Natural killer cell (primary cell): ENCODE results near the gene NCOA4. TPM values are rescaled to one million over a fixed set of nuclear protein-coding genes. Genes with fewer than 3 reads are reported as not detected.
A peak's percentile ranks its signal among the peaks of the same experiment; 100 is the strongest.
"Not testable (repeated sequence)": the region's sequence is repeated elsewhere in the genome, so short reads cannot be mapped to it uniquely, and the experiment has no call there.

Experiments
- ATAC-seq, 3 donors: fragments of 150-1000 bp in 2 of 3; fragments of 200-7000 bp in 1 of 3; cut with Tn5 transposase; 1 replicate in 1 of 3; 2 replicates in 2 of 3; pipeline ENCODE4 v1.10.0; 2021; ENCODE audit warnings: mild to moderate bottlenecking in 2 of 3, moderate library complexity in 2 of 3
- DNase-seq, 2 donors: peaks; one replicate each; pipeline versions ENCODE4 v3.0.0 to v3.0.0-alpha.2; 2013 to 2021; ENCODE audit warnings: mixed read lengths in 1 of 2
- H3K27ac ChIP-seq: one replicate; pipeline ENCODE4 v1.5.1; 2013; ENCODE audit warnings: mild to moderate bottlenecking, low read length
- H3K27me3 ChIP-seq: one replicate; pipeline ENCODE4 v1.6.1; 2013; ENCODE audit warnings: low read length; ENCODE audit not compliant: control insufficient read depth, insufficient read depth
- H3K36me3 ChIP-seq: one replicate; pipeline ENCODE4 v1.6.1; 2013; ENCODE audit warnings: low read length; ENCODE audit not compliant: control insufficient read depth, insufficient read depth
- H3K4me1 ChIP-seq: one replicate; pipeline ENCODE4 v1.6.1; 2013; ENCODE audit warnings: low read length; ENCODE audit not compliant: control insufficient read depth, insufficient read depth
- H3K4me3 ChIP-seq: one replicate; pipeline ENCODE4 v1.5.1; 2013; ENCODE audit warnings: low read length
- H3K9me3 ChIP-seq: one replicate; pipeline ENCODE4 v1.6.1; 2013; ENCODE audit warnings: low read length; ENCODE audit not compliant: control insufficient read depth, insufficient read depth
- H3K27ac Mint-ChIP-seq, 2 donors: one replicate each; pipeline ENCODE4 v1.8.0; 2022; ENCODE audit warnings: mild to moderate bottlenecking in 2 of 2, mixed read lengths in 2 of 2, moderate library complexity in 1 of 2
- H3K27me3 Mint-ChIP-seq, 2 donors: one replicate each; pipeline ENCODE4 v1.8.0; 2022; ENCODE audit warnings: low read depth in 2 of 2, mixed read lengths in 2 of 2
- H3K36me3 Mint-ChIP-seq: one replicate; pipeline ENCODE4 v1.8.0; 2022; ENCODE audit warnings: mixed read lengths
- H3K4me1 Mint-ChIP-seq, 2 donors: one replicate each; pipeline ENCODE4 v1.8.0; 2022; ENCODE audit warnings: mixed read lengths in 2 of 2
- H3K4me3 Mint-ChIP-seq: one replicate; pipeline ENCODE4 v1.8.0; 2022; ENCODE audit warnings: mild to moderate bottlenecking, moderate library complexity, mixed read lengths
- H3K9me3 Mint-ChIP-seq, 2 donors: one replicate each; pipeline ENCODE4 v1.8.0; 2022; ENCODE audit warnings: mixed read lengths in 2 of 2
- WGBS: methylation state at CpG from one replicate; pipeline ENCODE4 v1.1.7; 2013; ENCODE audit warnings: missing lambda C conversion rate; ENCODE audit not compliant: insufficient coverage; 5-methylcytosine and 5-hydroxymethylcytosine counted together
- intact Hi-C: fragments of 100-400 bp; cut with micrococcal nuclease; formaldehyde crosslinking; loops from one replicate; pipeline ENCODE4 v1.14.2; 2022
- total RNA-seq, 4 donors: library from RNA; stranded (reverse); fragments of 120-200 nt in 1 of 4; gene quantifications; one replicate each; pipeline versions ENCODE4 v1.2.3 to v1.2.4, GENCODE V29; 2013 to 2022
- TF ChIP-seq, protein P1 (sequence below): fragments of 200-600 bp; IDR thresholded peaks from one replicate; pipeline ENCODE4 v1.8.0; 2022; ENCODE audit warnings: antibody characterized with exemption

NCOA4 gene
- total RNA-seq, 3 donors from 2014 or later (not counting 1 experiment from before 2014, with no cell fraction given), result 88.4 to 104 (median 103) TPM

DNA sequence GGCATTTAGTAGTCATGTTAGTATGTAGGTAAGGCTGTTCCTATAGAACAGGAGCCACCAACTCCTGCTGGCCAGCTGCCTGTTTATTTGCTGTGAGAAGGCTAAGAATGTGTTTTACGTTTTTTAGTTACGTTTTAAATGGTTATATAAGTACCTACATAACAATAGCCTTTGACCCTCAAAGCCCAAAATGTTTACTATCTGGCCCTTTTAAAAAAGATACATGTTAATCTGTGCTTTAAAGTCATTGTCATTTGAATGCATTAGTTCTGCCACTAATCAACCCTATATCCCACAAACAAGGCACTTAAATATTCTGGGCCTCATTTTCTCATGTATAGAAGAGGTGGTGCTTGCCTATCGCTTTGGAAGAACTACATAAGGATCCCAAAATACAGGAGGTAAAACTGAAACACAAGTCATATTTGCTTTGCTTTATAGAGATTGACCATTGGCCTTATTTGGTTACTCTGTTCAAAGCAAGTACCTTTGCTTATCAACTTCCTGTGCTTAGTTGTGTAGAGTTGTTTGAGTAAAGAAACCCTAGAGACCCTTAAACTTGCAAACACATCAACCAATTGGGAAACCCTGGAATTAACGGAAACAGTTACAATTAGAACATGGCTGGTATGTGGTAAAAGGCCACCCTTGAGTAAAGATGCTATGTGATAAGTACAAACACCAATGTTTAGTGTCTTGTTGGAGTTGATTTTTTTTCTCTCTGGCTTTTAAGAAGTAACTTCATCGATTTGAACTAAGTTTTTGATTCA, 32.2 kb downstream of the NCOA4 start:
- no peak overlapping the region for H3K4me3 Mint-ChIP-seq
- H3K9me3 ChIP-seq, result no peaks in the 10 kb centered on the region
- TF ChIP-seq, protein P1, sequence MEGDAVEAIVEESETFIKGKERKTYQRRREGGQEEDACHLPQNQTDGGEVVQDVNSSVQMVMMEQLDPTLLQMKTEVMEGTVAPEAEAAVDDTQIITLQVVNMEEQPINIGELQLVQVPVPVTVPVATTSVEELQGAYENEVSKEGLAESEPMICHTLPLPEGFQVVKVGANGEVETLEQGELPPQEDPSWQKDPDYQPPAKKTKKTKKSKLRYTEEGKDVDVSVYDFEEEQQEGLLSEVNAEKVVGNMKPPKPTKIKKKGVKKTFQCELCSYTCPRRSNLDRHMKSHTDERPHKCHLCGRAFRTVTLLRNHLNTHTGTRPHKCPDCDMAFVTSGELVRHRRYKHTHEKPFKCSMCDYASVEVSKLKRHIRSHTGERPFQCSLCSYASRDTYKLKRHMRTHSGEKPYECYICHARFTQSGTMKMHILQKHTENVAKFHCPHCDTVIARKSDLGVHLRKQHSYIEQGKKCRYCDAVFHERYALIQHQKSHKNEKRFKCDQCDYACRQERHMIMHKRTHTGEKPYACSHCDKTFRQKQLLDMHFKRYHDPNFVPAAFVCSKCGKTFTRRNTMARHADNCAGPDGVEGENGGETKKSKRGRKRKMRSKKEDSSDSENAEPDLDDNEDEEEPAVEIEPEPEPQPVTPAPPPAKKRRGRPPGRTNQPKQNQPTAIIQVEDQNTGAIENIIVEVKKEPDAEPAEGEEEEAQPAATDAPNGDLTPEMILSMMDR, result no peak
- no peaks in the 10 kb centered on the region for H3K27me3 ChIP-seq
- H3K36me3 Mint-ChIP-seq, result no peaks in the 10 kb centered on the region
- H3K4me3 ChIP-seq, result no peak overlapping the region
- H3K4me1 ChIP-seq, result no peaks in the 10 kb centered on the region
- ATAC-seq, result no peak
- no peaks in the 10 kb centered on the region for H3K27me3 Mint-ChIP-seq
- no peak for DNase-seq
- no peak overlapping the region for H3K27ac ChIP-seq
- 100% methylated on average over 3 of the region's 5 CpGs for WGBS
- peaks cover 34% of the 10 kb centered on the region for H3K36me3 ChIP-seq
- peaks cover 0 to 6% of the 10 kb centered on the region in 2 donors for H3K4me1 Mint-ChIP-seq
- H3K9me3 Mint-ChIP-seq, result no peaks in the 10 kb centered on the region
- intact Hi-C loops, result no loop called here
- peak overlapping the region; percentile 31 to 47 for H3K27ac Mint-ChIP-seq

DNA sequence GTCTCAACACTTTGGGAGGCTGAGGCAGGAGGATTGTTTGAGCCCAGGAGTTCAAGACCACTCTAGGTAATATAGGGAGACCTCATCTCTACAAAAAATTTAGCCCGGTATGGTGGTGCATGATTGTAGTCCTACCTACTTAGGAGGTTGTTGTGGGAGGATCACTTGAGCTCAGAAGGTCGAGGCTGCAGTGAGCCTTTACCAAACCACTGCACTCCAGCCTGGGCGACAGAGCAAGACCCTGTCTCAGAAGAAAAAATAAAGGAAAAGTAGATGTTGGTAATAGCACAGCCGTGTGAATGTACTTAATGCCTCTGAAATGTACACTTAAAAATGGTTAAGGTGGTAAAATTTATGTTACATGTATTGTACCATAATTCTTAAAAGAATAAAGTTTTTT, 32.9 kb downstream of the NCOA4 start:
- 90% methylated on average over 4 of the region's 4 CpGs for WGBS

DNA sequence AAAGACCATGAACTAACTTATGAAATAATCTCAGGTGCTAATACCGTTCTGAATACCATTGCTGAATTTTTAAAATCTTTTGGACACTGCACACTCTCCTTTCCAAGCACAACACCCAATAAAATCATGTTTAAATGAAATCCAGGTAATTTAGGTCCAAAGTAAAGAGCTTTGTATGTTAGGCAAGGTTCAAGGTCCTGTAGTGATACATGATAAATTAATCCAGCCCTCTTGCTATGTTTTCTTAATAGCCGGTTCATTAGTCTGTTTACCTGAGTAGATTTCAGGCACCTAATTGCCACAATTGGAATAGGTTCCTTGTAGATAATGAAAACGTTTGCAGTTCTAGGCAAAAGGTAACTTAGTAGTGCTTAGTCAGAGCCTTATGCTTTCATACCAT, 44.8 kb downstream of the NCOA4 start:
- H3K27me3 Mint-ChIP-seq, H3K36me3 Mint-ChIP-seq, H3K4me1 ChIP-seq, H3K9me3 ChIP-seq, H3K4me1 Mint-ChIP-seq, H3K27me3 ChIP-seq, ATAC-seq, H3K9me3 Mint-ChIP-seq, H3K27ac Mint-ChIP-seq, H3K36me3 ChIP-seq, DNase-seq, H3K4me3 Mint-ChIP-seq, H3K4me3 ChIP-seq, intact Hi-C loops, H3K27ac ChIP-seq: not testable (repeated sequence)
- 100% methylated on average over 1 of the region's 3 CpGs for WGBS

More for the DNA sequence above, 32.9 kb downstream of the NCOA4 start:
- no peaks in the 10 kb centered on the region for H3K36me3 Mint-ChIP-seq
- intact Hi-C loops, result no loop called here
- Histone ChIP-seq H3K27me3 (no peaks in the 10 kb centered on the region), H3K4me1 (no peaks in the 10 kb centered on the region), H3K27ac (no peak overlapping the region), H3K4me3 (no peak overlapping the region), H3K9me3 (no peaks in the 10 kb centered on the region), H3K36me3 (peaks cover 29% of the 10 kb centered on the region)
- peak overlapping the region in 1 of 2 donors; percentile 38 for H3K27ac Mint-ChIP-seq
- DNase-seq (no peak), ATAC-seq (no peak)
- no peaks in the 10 kb centered on the region for H3K27me3 Mint-ChIP-seq
- TF ChIP-seq, protein P1, result no peak
- H3K4me1 Mint-ChIP-seq, result peaks cover 0 to 6% of the 10 kb centered on the region in 2 donors
- H3K4me3 Mint-ChIP-seq, result no peak overlapping the region
- no peaks in the 10 kb centered on the region for H3K9me3 Mint-ChIP-seq

DNA sequence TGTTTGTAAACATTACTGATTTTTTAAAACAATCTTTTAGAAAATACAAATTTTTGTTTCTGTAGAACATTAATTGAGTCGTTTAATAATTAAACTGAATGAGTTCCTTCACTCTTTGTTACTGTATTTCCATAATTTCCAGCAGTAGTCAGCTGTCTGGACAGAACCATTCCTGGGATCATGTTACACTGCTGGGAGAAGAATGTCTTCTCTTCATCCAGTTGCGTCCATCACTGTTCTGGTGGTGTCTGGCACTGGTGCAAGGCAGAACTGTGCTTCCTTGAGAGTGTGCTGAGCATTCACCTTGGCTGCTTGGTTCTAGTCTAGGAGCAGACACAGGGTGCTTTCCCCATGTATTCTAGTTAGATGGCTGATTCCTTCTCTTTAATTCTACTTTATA, 46.0 kb downstream of the NCOA4 start:
- ATAC-seq, H3K9me3 Mint-ChIP-seq, H3K27ac ChIP-seq, H3K4me1 Mint-ChIP-seq, H3K27me3 Mint-ChIP-seq, H3K9me3 ChIP-seq, H3K36me3 ChIP-seq, H3K4me3 Mint-ChIP-seq, DNase-seq, H3K27me3 ChIP-seq, H3K4me3 ChIP-seq, H3K4me1 ChIP-seq, H3K36me3 Mint-ChIP-seq, H3K27ac Mint-ChIP-seq, intact Hi-C loops: not testable (repeated sequence)
- 100% methylated on average over 1 of the region's 2 CpGs for WGBS

DNA sequence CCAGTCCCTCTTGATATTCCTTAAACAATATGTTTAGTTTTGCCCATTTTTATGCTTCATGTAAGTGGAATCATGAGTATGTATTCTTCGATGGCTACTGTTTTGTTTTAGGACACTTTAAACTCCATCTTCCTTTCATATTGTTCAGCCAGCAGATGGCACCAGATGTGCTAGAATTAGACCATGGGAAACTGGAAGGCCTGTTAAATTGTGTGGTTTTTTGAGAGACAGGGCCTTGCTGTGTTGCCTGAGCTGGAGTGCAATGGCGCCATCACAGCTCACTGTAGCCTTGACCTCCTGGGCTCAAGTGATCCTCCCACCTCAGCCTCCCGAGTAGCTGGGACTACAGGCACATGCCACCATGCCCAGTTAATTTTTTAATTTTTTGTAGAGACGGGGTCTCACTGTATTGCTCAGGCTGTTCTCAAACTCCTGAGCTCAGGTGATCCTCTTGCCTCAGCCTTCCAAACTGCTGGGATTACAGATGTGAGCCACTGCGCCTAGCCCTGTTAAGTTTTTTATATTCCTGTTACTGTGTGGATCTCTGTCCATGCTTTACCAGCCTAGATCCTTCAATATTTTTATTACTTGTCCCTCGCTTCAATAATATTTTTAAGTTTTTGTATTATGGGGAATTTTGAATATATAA, 46.8 kb downstream of the NCOA4 start:
- WGBS, result 100% methylated on average over 1 of the region's 6 CpGs
- H3K36me3 Mint-ChIP-seq, H3K36me3 ChIP-seq, H3K27ac ChIP-seq, H3K4me1 Mint-ChIP-seq, H3K4me3 ChIP-seq, H3K27me3 ChIP-seq, H3K27me3 Mint-ChIP-seq, H3K9me3 ChIP-seq, H3K9me3 Mint-ChIP-seq, H3K4me1 ChIP-seq, intact Hi-C loops, H3K27ac Mint-ChIP-seq, H3K4me3 Mint-ChIP-seq: not testable (repeated sequence)
- peak; percentile 67 to 76 (median 75) for ATAC-seq
- peak in 1 of 2 donors; percentile 71 for DNase-seq

DNA sequence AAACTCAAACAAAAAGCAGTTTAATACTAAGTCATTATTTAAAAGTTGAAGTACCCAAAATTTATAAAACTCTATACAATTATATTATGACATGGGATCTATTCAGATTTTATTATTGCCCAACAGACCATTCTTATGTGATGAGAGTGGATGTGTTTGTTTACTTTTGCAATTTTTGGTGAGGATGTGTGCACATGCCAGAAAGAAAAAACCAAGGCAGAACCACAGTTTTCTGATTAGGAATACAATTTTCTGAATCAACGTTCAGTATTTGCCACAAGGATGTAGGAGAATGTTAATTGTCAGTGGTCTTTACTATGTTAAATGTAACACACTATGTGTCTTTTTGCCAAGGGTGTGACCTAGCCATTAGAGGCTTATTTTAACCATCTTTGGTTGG, 49.1 kb downstream of the NCOA4 start:
- H3K27me3 Mint-ChIP-seq, result not testable (repeated sequence)

More for the DNA sequence above, 49.1 kb downstream of the NCOA4 start:
- H3K4me1 ChIP-seq, intact Hi-C loops, H3K27ac Mint-ChIP-seq, H3K27me3 ChIP-seq, H3K36me3 Mint-ChIP-seq, H3K36me3 ChIP-seq, H3K27ac ChIP-seq, H3K4me3 Mint-ChIP-seq, H3K4me1 Mint-ChIP-seq, H3K4me3 ChIP-seq, DNase-seq, ATAC-seq, H3K9me3 ChIP-seq, H3K9me3 Mint-ChIP-seq: not testable (repeated sequence)
- 89% methylated on average over 1 of the region's 1 CpG for WGBS
